Astrocyte (in vitro differentiated cells and primary cell): ENCODE measurements around the gene CLMP. TPM values are rescaled to one million over a fixed set of nuclear protein-coding genes. Genes with fewer than 3 reads are reported as not detected.
A peak's percentile ranks its signal among the peaks of the same experiment; 100 is the strongest.

Experiments
- DNase-seq: peaks from one replicate; pipeline ENCODE4 v3.0.0-alpha.2; 2010; ENCODE audit warnings: low read depth
- FAIRE-seq: peaks from 2 replicates; lab custom pipeline; 2011; peaks lifted over from hg19 to GRCh38; lab: Jason Lieb, UNC
- H2AFZ ChIP-seq: 2 replicates; pipeline ENCODE4 v1.6.0; 2012; ENCODE audit warnings: low read depth, low read length, inconsistent platforms
- H3K27ac ChIP-seq: 2 replicates; pipeline ENCODE4 v1.5.1; 2011; ENCODE audit warnings: low read depth, low read length, inconsistent platforms
- H3K27me3 ChIP-seq: 2 replicates; pipeline ENCODE4 v1.6.0; 2011; ENCODE audit warnings: low read length, inconsistent platforms; ENCODE audit not compliant: insufficient read depth
- H3K36me3 ChIP-seq: 2 replicates; pipeline ENCODE4 v1.5.1; 2011; ENCODE audit warnings: low read length, inconsistent platforms; ENCODE audit not compliant: insufficient read depth
- H3K4me1 ChIP-seq: 2 replicates; pipeline ENCODE4 v1.5.1; 2011; ENCODE audit warnings: low read length, inconsistent platforms; ENCODE audit not compliant: insufficient read depth
- H3K4me2 ChIP-seq: 2 replicates; pipeline ENCODE4 v1.6.0; 2012; ENCODE audit warnings: low read length, inconsistent platforms
- H3K4me3 ChIP-seq: 2 replicates; pipeline ENCODE4 v1.5.1; 2011; ENCODE audit warnings: low read depth, mild to moderate bottlenecking, low read length, inconsistent platforms; ENCODE audit not compliant: insufficient read depth
- H3K79me2 ChIP-seq: 2 replicates; pipeline ENCODE4 v1.6.0; 2012; ENCODE audit warnings: mild to moderate bottlenecking, low read length, inconsistent platforms; ENCODE audit not compliant: insufficient read depth
- H3K9ac ChIP-seq: 2 replicates; pipeline ENCODE4 v1.6.0; 2012; ENCODE audit warnings: mild to moderate bottlenecking, low read length, inconsistent platforms
- H3K9me3 ChIP-seq: 2 replicates; pipeline ENCODE4 v1.5.1; 2012; ENCODE audit warnings: low read depth, mild to moderate bottlenecking, low read length, inconsistent platforms; ENCODE audit not compliant: insufficient read depth
- H4K20me1 ChIP-seq: 2 replicates; pipeline ENCODE4 v1.6.0; 2012; ENCODE audit warnings: low read length, inconsistent platforms; ENCODE audit not compliant: insufficient read depth
- H3K27ac Mint-ChIP-seq: one replicate; pipeline ENCODE4 v1.8.0; 2021; ENCODE audit warnings: mild to moderate bottlenecking, mixed read lengths; ENCODE audit not compliant: unreplicated experiment
- H3K27me3 Mint-ChIP-seq: one replicate; pipeline ENCODE4 v1.8.0; 2021; ENCODE audit warnings: low read depth, mixed read lengths; ENCODE audit not compliant: unreplicated experiment
- H3K36me3 Mint-ChIP-seq: one replicate; pipeline ENCODE4 v1.8.0; 2021; ENCODE audit warnings: low read depth, mixed read lengths; ENCODE audit not compliant: unreplicated experiment
- H3K4me1 Mint-ChIP-seq: one replicate; pipeline ENCODE4 v1.8.0; 2021; ENCODE audit warnings: low read depth, mixed read lengths; ENCODE audit not compliant: unreplicated experiment
- H3K4me3 Mint-ChIP-seq: one replicate; pipeline ENCODE4 v1.8.0; 2021; ENCODE audit warnings: mild to moderate bottlenecking, moderate library complexity, mixed read lengths; ENCODE audit not compliant: unreplicated experiment
- H3K9me3 Mint-ChIP-seq: one replicate; pipeline ENCODE4 v1.8.0; 2021; ENCODE audit warnings: mild to moderate bottlenecking, mixed read lengths; ENCODE audit not compliant: unreplicated experiment
- CTCF ChIP-seq: IDR thresholded peaks from 2 replicates; pipeline ENCODE4 v1.5.1; 2011; ENCODE audit warnings: low read depth, mild to moderate bottlenecking, inconsistent platforms, low read length, moderate library complexity; ENCODE audit not compliant: insufficient read depth
- EZH2 ChIP-seq: IDR thresholded peaks from 2 replicates; pipeline ENCODE4 v1.6.1; 2012; ENCODE audit warnings: mild to moderate bottlenecking, low read length, inconsistent platforms; ENCODE audit not compliant: insufficient read depth
- total RNA-seq: library from RNA; stranded (reverse); gene quantifications from 2 replicates; pipeline ENCODE4 v1.2.1, GENCODE V29; 2021

Gene CLMP
- total RNA-seq, 1 donor from 2014 or later, result 16.0 TPM

DNA sequence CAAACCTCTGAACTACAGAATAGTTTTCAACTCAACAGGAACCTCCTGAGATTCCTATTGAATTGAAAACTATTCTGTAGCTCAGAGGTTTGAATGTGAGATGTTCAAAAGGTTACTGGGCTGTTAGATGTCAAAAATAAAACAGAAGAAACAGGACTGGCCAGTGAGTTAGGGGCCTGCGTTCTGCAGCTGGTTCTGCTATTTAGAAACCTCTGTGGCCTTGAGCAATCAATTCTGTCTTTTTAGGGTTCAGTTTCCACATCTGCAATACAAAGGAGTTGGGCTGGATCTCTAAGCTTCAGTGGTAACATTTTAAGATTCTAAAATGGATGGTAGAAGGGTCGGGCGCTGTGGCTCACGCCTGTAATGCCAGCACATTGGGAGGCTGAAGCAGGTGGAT is 55.8 kb downstream of the CLMP start:
- H3K27ac Mint-ChIP-seq, result no peak overlapping the region
- no peaks in the 10 kb centered on the region for H3K9me3 Mint-ChIP-seq
- Histone ChIP-seq H3K4me2 (no peak overlapping the region), H3K9me3 (no peaks in the 10 kb centered on the region), H3K79me2 (peaks cover 5% of the 10 kb centered on the region), H3K4me1 (no peaks in the 10 kb centered on the region), H3K4me3 (no peak overlapping the region), H3K9ac (no peak overlapping the region), H4K20me1 (no peaks in the 10 kb centered on the region), H3K27ac (no peak overlapping the region), H2AFZ (no peak overlapping the region), H3K27me3 (no peaks in the 10 kb centered on the region), H3K36me3 (no peaks in the 10 kb centered on the region)
- peaks cover 2% of the 10 kb centered on the region for H3K4me1 Mint-ChIP-seq
- H3K4me3 Mint-ChIP-seq, result no peak overlapping the region
- no peak for FAIRE-seq
- no peaks in the 10 kb centered on the region for H3K27me3 Mint-ChIP-seq
- no peak for TF ChIP-seq CTCF
- TF ChIP-seq EZH2, result no peak
- DNase-seq, result no peak
- no peaks in the 10 kb centered on the region for H3K36me3 Mint-ChIP-seq

- Mint-ChIP-seq H3K27ac (no peak overlapping the region), H3K9me3 (no peaks in the 10 kb centered on the region), H3K27me3 (no peaks in the 10 kb centered on the region), H3K4me1 (peaks cover 2% of the 10 kb centered on the region), H3K36me3 (no peaks in the 10 kb centered on the region), H3K4me3 (no peak overlapping the region)
- no peak for TF ChIP-seq CTCF
- no peak for TF ChIP-seq EZH2
- DNase-seq, result peak; percentile 66
- no peak overlapping the region for H3K4me3 ChIP-seq
- no peak for FAIRE-seq
- no peaks in the 10 kb centered on the region for H3K4me1 ChIP-seq
- H3K9ac ChIP-seq, result peak overlapping the region; percentile 72
- peaks cover 5% of the 10 kb centered on the region for H3K79me2 ChIP-seq
- H3K36me3 ChIP-seq, result no peaks in the 10 kb centered on the region
- H2AFZ ChIP-seq, result peak overlapping the region; percentile 43
- peak overlapping the region; percentile 66 for H3K27ac ChIP-seq
- H4K20me1 ChIP-seq, result no peaks in the 10 kb centered on the region
- no peaks in the 10 kb centered on the region for H3K27me3 ChIP-seq
- peak overlapping the region; percentile 66 for H3K4me2 ChIP-seq
- no peaks in the 10 kb centered on the region for H3K9me3 ChIP-seq
These were observed 57.4 kb downstream of the CLMP start for GRCh38 chr11:123137431-123138224.

DNA sequence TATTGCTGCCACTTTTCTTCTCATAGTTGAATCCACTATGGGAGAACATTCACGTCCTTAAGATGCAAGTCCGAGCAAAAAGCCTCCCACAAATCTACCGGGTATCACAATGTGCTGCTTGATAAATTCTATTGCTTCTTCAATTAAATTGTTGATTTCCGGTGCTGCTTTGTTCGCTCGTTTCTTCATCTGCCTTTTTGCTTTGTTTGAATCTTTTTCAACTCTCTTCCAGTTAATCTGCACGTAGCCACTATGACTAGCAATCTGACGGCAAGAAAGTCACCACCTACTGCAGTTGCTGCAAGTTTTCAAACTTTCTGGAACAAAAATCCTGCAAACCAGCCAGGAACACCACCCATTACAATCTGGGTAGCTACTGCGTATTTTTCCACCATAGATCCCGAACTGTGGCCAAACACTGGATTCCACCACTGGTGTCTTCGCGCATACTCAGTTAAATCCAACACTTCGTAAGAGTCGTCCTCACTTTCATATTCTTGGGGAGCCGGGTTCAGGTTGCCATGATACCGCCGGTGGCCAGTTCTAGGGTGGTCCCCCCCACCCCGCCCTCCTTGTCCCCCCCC is 59.1 kb downstream of the CLMP start:
- H3K4me3 ChIP-seq, result no peak overlapping the region
- H2AFZ ChIP-seq, result no peak overlapping the region
- peaks cover 5% of the 10 kb centered on the region for H3K79me2 ChIP-seq
- H3K9ac ChIP-seq, result no peak overlapping the region
- no peaks in the 10 kb centered on the region for H3K27me3 Mint-ChIP-seq
- H3K9me3 Mint-ChIP-seq, result no peaks in the 10 kb centered on the region
- H3K9me3 ChIP-seq, result no peaks in the 10 kb centered on the region
- H3K36me3 Mint-ChIP-seq, result no peaks in the 10 kb centered on the region
- H4K20me1 ChIP-seq, result no peaks in the 10 kb centered on the region
- no peak for TF ChIP-seq EZH2
- TF ChIP-seq CTCF, result no peak
- no peak overlapping the region for H3K27ac ChIP-seq
- no peaks in the 10 kb centered on the region for H3K36me3 ChIP-seq
- H3K27me3 ChIP-seq, result no peaks in the 10 kb centered on the region
- peaks cover 7% of the 10 kb centered on the region for H3K4me1 Mint-ChIP-seq
- H3K27ac Mint-ChIP-seq, result no peak overlapping the region
- H3K4me1 ChIP-seq, result peaks cover 7% of the 10 kb centered on the region
- no peak overlapping the region for H3K4me3 Mint-ChIP-seq
- DNase-seq (no peak), FAIRE-seq (no peak)
- no peak overlapping the region for H3K4me2 ChIP-seq
